ENCODE measurements around the gene MAML2.

MAML2 gene

DNA sequence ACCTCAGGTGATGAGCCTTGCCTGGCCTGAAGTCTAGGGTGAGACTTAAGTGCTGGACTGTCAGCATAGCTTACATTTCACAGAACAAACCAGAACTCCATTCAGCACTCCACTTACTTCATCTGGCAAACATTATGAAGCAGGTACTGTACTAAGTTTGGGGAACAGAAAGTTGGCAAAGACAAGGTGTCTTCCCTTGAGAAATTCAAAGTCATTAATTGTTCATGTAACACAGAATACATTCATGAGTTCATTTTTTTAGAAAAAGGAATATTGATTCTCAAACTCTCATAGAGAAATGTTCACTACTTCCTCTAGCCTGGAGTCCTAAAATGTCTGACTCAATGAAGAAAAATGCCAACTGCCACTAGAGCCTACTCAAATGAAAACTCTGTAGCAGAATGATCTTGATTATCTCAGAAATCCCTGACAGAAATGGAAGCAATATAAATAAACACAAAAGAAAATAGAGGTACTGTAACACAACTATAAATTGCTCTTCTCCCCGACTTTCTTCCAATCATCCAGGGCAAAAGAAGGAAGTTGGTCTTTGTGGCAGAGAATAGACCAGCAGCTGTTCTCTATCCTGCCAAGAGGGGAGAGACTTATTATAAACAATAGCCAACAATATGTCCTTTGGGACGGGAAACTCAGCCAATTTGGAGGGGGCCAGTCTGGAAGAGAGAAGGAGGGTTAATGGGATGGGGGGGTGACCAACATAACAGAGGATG, 289.9 kb downstream of the MAML2 start:
- TF ChIP-seq CTCF (IDR thresholded peaks at IDR 0.05; ENCODE audit: insufficient read depth, low read depth, low read length, missing control alignments), result no peak
- H3K4me3 ChIP-seq (ENCODE audit: low read length), result no peak overlapping the region
- DNase-seq (ENCODE audit: low read depth), result peak; percentile 33

DNA sequence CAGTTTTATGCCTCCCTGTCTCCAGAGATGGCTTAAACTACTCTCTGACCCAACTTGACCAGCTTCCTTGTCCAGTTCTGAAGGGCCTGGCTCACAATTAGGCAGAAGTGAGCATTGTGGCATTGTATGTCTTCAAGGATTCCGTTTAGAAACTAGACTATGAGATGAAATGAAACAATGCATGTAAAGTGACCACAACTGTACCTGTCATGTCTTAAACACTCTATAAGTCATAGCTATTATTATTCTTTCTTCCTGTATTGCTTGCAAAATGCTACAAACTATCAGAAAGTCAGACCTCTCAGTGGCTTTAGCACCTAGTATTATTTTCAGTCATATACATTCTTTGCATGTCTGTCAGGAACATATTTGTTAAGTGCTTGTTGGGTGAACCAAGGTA, 291.2 kb downstream of the MAML2 start:
- TF ChIP-seq CTCF (IDR thresholded peaks at IDR 0.05; ENCODE audit: insufficient read depth, low read depth, low read length, missing control alignments), result no peak
- no peak overlapping the region for H3K4me3 ChIP-seq (ENCODE audit: low read length)
- peak; percentile 12 for DNase-seq (ENCODE audit: low read depth)

DNA sequence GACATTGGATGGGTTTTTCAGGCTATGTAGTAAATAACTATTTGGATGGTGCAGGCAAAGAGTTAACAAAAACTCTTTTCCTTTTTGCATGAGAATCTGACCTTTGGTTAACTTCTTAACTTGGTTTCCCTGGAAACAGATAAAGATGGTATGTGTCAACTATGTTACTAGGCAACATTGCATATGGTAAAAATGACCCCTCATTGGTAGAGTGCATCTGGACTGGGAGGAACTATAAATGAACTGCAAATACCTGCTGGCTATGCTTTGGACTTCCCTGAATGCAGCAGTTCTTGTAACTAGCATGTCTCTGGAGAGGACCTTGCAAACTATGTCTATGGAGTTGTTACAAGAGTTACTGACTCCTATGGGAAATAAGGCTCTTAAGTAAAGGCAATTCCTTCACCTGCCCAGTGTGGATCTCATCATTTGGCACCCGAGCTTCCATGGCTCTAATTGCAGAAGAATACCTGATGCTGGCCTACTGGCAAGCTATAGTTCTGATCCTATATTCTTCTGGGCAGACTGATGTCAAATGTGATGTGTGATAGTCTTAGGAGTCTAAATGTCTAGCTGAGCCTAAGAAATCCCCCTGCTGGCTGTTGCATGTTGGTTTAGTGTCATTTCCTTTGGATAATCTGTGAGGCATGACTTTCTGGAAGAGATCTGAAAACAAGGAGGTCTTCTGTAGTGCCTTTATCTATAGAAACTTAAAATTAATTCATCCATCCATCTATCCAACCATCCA, 292.4 kb downstream of the MAML2 start:
- no peak overlapping the region for H3K4me3 ChIP-seq (ENCODE audit: low read length)
- TF ChIP-seq CTCF (IDR thresholded peaks at IDR 0.05; ENCODE audit: insufficient read depth, low read depth, low read length, missing control alignments), result no peak
- no peak for DNase-seq (ENCODE audit: low read depth)

DNA sequence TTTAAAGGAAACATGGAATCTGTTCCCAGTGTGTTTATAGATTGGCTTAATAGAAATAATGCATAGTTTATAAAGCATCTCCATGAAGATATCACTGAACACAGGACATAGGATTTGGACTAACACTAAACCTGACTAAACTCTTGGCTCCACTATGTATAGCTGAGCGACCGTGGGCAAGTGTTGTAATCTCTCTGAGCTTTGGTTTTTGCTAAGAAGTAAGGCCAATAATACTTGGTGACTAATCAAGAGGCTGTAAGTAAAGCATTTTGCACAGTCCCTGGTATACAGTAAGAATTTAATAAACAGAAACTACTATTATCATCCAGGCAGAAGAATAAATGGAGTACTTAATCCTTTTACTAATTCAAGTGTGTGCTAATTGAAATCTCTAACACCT, 293.6 kb downstream of the MAML2 start:
- DNase-seq (ENCODE audit: low read depth), result peak; percentile 32

GRCh38 chr11:96045622-96046456, 297.2 kb downstream of the MAML2 start:
- no peak overlapping the region for H3K4me3 ChIP-seq (ENCODE audit: low read length)
- peak; percentile 44 for TF ChIP-seq CTCF (IDR thresholded peaks at IDR 0.05; ENCODE audit: insufficient read depth, low read depth, low read length, missing control alignments)
- DNase-seq (ENCODE audit: low read depth), result peak; percentile 21

More for the DNA sequence above, 293.6 kb downstream of the MAML2 start:
- H3K4me3 ChIP-seq (ENCODE audit: low read length), result no peak overlapping the region
- no peak for TF ChIP-seq CTCF (IDR thresholded peaks at IDR 0.05; ENCODE audit: insufficient read depth, low read depth, low read length, missing control alignments)

- H3K4me3 ChIP-seq (ENCODE audit: low read length), result no peak overlapping the region
- no peak for TF ChIP-seq CTCF (IDR thresholded peaks at IDR 0.05; ENCODE audit: insufficient read depth, low read depth, low read length, missing control alignments)
- no peak for DNase-seq (ENCODE audit: low read depth)
Observed at GRCh38 chr11:96044747-96045146, 298.2 kb downstream of the MAML2 start.
